ENCODE measurements around the gene TOX4. TPM values are rescaled to one million over a fixed set of nuclear protein-coding genes. Genes with fewer than 3 reads are reported as not detected.
"Not testable (repeated sequence)": the region's sequence is repeated elsewhere in the genome, so short reads cannot be mapped to it uniquely, and the experiment has no call there.

TOX4 gene
- total RNA-seq, 1 experiment from 2014 or later = 23.2 TPM

DNA sequence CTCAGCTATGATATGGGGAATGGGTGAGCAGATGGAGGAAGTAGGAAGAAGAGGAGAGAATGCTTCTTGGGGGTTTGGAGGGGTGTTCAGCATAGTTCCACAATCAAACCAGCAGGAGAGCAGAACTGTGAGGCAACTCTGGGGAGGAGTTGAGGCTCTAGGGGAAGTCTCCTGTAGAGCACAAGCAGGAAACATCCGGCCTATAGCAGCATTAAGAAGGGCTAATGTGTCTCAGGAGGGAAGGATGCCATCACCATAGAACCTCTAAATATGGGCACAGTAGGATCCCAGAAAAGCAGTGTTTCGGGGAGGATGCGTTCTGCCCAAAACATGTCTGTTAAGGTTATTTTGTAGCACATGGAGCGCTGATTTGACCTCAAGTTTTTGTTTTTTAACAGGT lies 57.6 kb downstream of the TOX4 start:
- Histone ChIP-seq H3K36me3 (no peaks in the 10 kb centered on the region), H3K9me3 (replicated peaks) (no peaks in the 10 kb centered on the region), H3K4me1 (replicated peaks) (no peaks in the 10 kb centered on the region), H3K27me3 (replicated peaks) (peaks cover 44% of the 10 kb centered on the region), H3K4me3 (no peak overlapping the region), H3K27ac (no peak overlapping the region)
- no peak for DNase-seq (ENCODE audit: low read depth in 1 of 2, low spot score in 2 of 2)

DNA sequence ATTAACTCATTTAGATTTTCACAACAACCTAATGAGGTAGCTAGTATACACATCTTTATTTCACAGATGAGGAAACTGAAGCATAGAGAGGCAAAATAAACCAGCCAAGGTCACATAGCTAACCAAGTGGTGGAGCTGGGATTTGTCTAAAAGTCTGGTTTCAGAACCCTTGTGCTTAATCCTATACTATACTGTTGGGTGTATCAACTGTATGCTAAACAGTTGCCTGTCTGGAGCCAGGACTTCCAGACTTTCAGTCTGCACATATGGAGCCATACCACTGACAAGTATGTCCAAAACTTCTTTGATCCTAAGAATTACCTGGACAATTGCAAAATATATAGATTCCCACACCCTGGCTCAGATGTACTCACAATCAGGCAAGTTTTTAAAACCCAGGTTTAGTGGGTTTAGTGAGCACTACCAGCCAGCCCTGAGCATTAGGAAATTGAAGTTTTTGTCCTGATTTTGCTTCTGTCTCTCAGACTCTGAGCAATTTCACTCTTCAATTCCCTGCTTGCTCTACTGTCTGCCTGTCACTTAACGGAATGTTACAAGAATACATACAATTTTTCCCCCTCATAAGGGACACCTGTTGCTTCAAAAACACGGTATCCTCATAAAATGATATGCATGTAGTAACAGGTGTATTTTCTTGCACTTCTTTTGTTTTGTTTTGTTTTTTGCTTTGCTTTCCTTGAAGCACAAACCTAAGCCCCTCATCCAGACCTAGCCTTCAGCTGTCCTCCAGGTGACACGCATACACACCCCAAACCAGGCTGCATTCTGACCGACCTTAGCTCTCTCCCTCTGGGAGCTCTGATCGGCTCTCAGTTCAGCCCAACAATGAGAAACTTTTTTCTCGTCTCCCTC lies 58.8 kb downstream of the TOX4 start:
- Histone ChIP-seq H3K27ac (no peak overlapping the region), H3K36me3 (no peaks in the 10 kb centered on the region), H3K27me3 (replicated peaks) (peaks cover 44% of the 10 kb centered on the region), H3K4me3 (no peak overlapping the region), H3K9me3 (replicated peaks) (no peaks in the 10 kb centered on the region), H3K4me1 (replicated peaks) (no peaks in the 10 kb centered on the region)
- DNase-seq (ENCODE audit: low read depth in 1 of 2, low spot score in 2 of 2) = no peak

DNA sequence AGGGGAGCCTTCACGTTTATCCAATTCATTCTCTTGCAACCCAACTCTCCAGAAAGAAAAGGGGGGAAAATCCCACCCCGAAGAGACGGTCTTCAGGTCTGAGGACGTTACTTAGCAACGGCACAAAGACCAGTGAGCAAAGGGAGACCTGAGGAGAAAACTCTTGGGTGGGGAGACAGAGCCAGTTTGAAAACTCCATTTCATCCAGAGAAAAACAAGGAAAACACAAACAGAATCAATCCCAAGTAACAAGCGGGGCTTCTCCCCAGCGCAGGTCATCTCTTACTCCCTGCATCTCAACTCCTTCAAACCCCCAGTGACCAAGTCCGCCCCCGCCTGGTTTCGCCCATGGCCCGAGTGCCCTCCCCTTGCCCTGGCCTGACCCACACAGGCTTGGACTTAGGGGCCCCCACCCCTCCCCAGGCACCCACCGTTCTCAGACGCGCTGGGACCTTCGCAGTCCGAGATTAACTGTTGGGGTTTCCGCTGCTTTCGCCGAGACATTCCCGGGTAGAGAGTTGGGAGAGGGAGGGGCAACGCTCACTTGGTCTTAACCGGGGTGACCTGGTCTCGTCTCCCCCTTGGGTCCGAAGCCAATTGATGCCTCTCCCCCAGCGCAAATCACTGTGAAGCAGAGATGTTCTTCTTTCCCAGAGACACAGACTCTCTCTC lies 59.6 kb downstream of the TOX4 start:
- Histone ChIP-seq H3K27me3 (replicated peaks) (peaks cover 44% of the 10 kb centered on the region), H3K4me3 (no peak overlapping the region)
- DNase-seq (ENCODE audit: low read depth in 1 of 2, low spot score in 2 of 2) = no peak

DNA sequence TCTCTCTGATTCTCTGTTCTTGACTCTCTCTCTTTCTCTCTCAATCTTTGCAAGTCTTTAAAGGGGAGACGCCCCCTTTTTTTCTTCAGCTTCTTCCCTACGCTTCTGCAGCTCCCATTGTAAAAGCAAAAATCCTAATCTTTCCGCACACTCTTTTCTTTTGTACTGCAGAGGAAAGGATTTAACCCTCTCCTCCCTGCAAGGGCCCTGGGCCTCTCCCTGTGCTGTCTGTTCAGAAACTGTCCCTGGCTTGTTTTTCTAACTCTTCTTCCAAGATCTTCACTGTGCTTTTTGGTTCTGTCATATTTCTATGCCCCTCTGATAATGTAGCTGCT lies 60.1 kb downstream of the TOX4 start:
- no peak overlapping the region for H3K4me3 ChIP-seq

More for the DNA sequence above, 59.6 kb downstream of the TOX4 start:
- H3K36me3 ChIP-seq = no peaks in the 10 kb centered on the region
- H3K9me3 ChIP-seq (replicated peaks) = no peaks in the 10 kb centered on the region
- H3K4me1 ChIP-seq (replicated peaks) = no peaks in the 10 kb centered on the region
- no peak overlapping the region for H3K27ac ChIP-seq

DNA sequence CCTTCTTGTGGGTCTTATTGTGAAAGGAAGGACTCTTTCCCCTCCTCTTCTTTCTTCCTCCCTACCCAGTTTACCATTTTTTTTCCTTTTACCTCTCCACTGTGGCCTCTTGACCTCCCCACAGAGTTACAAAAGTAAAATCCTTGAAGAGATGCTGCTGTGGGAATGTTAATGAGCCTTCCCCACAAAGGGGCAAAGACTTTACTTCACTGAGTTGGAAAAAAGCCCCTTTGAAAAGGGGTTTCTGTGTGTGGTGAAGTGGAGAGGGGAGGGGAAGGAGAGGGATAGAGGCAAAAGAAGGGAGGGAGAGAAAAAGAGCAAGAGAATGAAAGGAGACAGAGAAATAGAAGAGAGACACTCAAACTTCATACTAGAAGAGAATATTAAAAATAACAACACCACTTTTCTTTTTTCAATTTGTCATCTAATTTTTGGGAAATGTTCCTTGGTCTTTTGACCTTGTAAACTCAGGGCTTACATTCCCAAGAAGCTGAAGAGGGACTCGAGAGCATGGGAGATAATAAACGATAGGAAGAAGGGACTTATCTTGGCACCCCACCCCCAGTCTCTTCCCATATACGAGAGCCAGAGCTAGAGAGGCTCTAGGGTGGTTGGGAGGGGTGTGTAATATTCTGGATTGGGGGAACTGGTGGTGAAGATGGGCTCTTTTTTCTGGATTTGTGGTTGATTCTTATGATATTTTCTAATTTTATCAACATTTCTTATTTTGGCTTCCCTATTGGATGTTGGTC lies 62.4 kb downstream of the TOX4 start:
- Histone ChIP-seq H3K9me3 (replicated peaks) (no peaks in the 10 kb centered on the region), H3K4me3 (no peak overlapping the region), H3K27ac (no peak overlapping the region), H3K4me1 (replicated peaks) (no peaks in the 10 kb centered on the region), H3K36me3 (no peaks in the 10 kb centered on the region), H3K27me3 (replicated peaks) (peaks cover 33% of the 10 kb centered on the region)
- no peak for DNase-seq (ENCODE audit: low read depth in 1 of 2, low spot score in 2 of 2)

More for the DNA sequence above, 60.1 kb downstream of the TOX4 start:
- no peaks in the 10 kb centered on the region for H3K4me1 ChIP-seq (replicated peaks)
- H3K36me3 ChIP-seq = no peaks in the 10 kb centered on the region
- no peak overlapping the region for H3K27ac ChIP-seq
- no peaks in the 10 kb centered on the region for H3K9me3 ChIP-seq (replicated peaks)
- DNase-seq (ENCODE audit: low read depth in 1 of 2, low spot score in 2 of 2) = no peak
- H3K27me3 ChIP-seq (replicated peaks) = peaks cover 43% of the 10 kb centered on the region

DNA sequence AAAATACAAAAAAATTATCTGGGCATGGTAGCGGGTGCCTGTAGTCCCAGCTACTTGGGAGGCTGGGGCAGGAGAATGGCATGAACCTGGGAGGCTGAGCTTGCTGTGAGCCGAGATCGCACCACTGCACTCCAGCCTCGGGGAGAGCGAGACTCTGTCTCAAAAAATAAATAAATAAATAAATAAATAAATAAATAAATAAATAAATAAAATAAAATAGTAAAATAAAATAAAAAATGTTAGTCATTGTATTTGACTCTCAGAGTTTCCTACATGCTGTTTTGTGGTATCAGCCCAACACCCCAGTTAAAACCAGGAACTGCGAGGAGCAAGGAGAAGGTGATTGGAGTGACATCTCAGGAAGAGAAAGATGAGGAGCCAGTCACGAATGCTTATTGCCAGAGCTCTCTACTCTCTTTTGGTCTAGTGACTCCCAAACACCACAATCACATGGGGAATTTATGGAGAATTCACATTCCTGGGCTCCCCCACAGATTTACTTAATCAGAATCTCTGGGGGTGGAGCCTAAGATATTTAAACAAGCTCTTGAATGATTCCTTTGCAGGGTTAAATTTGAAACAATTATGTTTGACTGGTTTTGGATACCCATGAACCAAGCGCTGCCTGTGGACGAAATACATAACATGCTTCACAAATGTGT lies 64.5 kb downstream of the TOX4 start:
- no peaks in the 10 kb centered on the region for H3K36me3 ChIP-seq
- H3K27me3 ChIP-seq (replicated peaks) = peaks cover 13% of the 10 kb centered on the region
- H3K27ac ChIP-seq = no peak overlapping the region
- no peaks in the 10 kb centered on the region for H3K4me1 ChIP-seq (replicated peaks)
- H3K9me3 ChIP-seq (replicated peaks) = no peaks in the 10 kb centered on the region
- H3K4me3 ChIP-seq = no peak overlapping the region
- DNase-seq (ENCODE audit: low read depth in 1 of 2, low spot score in 2 of 2) = no peak

DNA sequence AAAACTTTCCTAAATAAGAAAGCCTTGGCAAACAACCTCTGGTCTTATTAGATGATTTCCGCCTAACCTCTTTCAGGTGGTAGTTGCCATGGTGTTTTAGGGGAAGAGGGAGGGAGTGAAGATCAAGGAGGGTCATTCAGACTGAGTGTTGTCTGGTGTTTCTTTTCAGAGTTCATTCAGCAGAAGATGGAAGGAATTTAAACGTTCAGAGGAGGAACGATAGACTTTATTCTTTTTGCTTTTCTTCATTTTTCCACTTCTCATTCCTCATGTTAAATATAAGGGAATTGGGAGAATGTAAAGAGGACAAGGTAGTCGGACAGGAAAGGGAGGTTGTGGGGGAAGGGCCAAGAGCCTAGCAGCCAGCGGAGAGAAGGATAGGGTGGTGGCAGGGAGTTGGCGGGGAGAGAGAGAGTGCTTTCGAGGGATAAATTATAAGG lies 66.5 kb downstream of the TOX4 start:
- no peaks in the 10 kb centered on the region for H3K36me3 ChIP-seq
- no peaks in the 10 kb centered on the region for H3K4me1 ChIP-seq (replicated peaks)
- no peak for DNase-seq (ENCODE audit: low read depth in 1 of 2, low spot score in 2 of 2)
- H3K27me3 ChIP-seq (replicated peaks) = no peaks in the 10 kb centered on the region; the same call in 1 of the 2 replicates
- no peak overlapping the region for H3K4me3 ChIP-seq
- no peaks in the 10 kb centered on the region for H3K9me3 ChIP-seq (replicated peaks)
- no peak overlapping the region for H3K27ac ChIP-seq

DNA sequence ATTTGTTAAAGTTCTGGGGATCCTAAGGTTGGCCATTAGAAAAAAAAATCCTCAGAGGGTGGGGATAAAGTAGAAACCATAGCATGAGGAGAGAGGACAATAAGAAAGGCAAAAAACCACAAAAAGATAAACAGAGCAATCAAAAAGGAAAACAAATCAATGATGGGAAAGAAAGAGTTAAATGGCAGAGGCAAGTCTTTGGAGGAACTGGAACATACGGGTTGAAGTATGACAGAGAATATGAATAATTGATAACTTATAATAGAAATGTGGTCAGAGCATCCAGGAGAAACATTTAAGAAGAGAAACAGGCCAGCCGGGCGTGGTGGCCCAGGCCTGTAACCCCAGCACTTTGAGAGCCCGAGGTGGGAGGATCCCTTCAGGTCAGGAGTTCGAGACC lies 67.0 kb downstream of the TOX4 start:
- H3K4me3 ChIP-seq = no peak overlapping the region
- H3K27ac ChIP-seq = no peak overlapping the region
- no peaks in the 10 kb centered on the region for H3K9me3 ChIP-seq (replicated peaks)
- no peaks in the 10 kb centered on the region for H3K4me1 ChIP-seq (replicated peaks)
- no peak for DNase-seq (ENCODE audit: low read depth in 1 of 2, low spot score in 2 of 2)
- H3K36me3 ChIP-seq = no peaks in the 10 kb centered on the region
- H3K27me3 ChIP-seq (replicated peaks) = no peaks in the 10 kb centered on the region

DNA sequence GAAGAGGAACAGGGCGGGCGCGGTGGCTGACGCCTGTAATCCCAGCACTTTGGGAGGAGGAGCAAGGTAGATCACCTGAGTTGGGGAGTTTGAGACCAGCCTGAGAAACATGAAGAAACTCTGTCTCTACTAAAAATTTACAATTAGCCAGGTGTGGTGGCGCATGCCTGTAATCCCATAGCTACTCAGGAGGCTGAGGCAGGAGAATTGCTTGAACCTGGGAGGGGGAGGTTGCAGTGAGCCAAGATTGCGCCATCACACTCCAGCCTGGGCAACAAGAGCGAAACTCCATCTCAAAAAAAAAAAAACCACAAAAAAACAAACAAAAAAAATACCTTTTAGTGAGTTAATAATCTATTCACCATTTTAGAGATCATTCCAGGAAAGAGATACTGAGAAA lies 67.6 kb downstream of the TOX4 start:
- H3K27me3 ChIP-seq (replicated peaks); H3K4me1 ChIP-seq (replicated peaks); DNase-seq (ENCODE audit: low read depth in 1 of 2, low spot score in 2 of 2); H3K27ac ChIP-seq; H3K9me3 ChIP-seq (replicated peaks); H3K36me3 ChIP-seq; H3K4me3 ChIP-seq: not testable (repeated sequence)

Other genes with a start within 250 kb of the TOX4 start
- gene HNRNPC, start 207.8 kb upstream of the TOX4 start, total RNA-seq (2014; rRNA removed; shearing (Covaris generic)) = 1,058 and 1,156 TPM in 2 replicates
- not detected in 2 replicates for gene RPGRIP1, start 197.1 kb upstream of the TOX4 start, total RNA-seq (2014; rRNA removed; shearing (Covaris generic))
- gene SUPT16H, start 93.2 kb upstream of the TOX4 start, total RNA-seq (2014; rRNA removed; shearing (Covaris generic)) = 63.6 and 90.1 TPM in 2 replicates
- 23.7 and 41.0 TPM in 2 replicates for gene CHD8, start 21.1 kb upstream of the TOX4 start, total RNA-seq (2014; rRNA removed; shearing (Covaris generic))
- 15.4 and 28.3 TPM in 2 replicates for gene RAB2B, start 236 bp upstream of the TOX4 start, total RNA-seq (2014; rRNA removed; shearing (Covaris generic))
- gene METTL3, start 34.1 kb downstream of the TOX4 start, total RNA-seq (2014; rRNA removed; shearing (Covaris generic)) = 39.8 and 51.8 TPM in 2 replicates
- gene SALL2, start 49.2 kb downstream of the TOX4 start, total RNA-seq (2014; rRNA removed; shearing (Covaris generic)) = 0.09 and 0.21 TPM in 2 replicates
- not detected in 2 replicates for gene OR10G3, start 102.9 kb downstream of the TOX4 start, total RNA-seq (2014; rRNA removed; shearing (Covaris generic))
- not detected in 2 replicates for gene OR10G2, start 157.7 kb downstream of the TOX4 start, total RNA-seq (2014; rRNA removed; shearing (Covaris generic))
- not detected in 2 replicates for gene OR4E2, start 176.6 kb downstream of the TOX4 start, total RNA-seq (2014; rRNA removed; shearing (Covaris generic))
- gene OR4E1, start 196.6 kb downstream of the TOX4 start, total RNA-seq (2014; rRNA removed; shearing (Covaris generic)) = not detected in 2 replicates